Neural cell (in vitro differentiated cells): Measurements from ENCODE around the gene PABPN1L. TPM values are rescaled to one million over a fixed set of nuclear protein-coding genes. Genes with fewer than 3 reads are reported as not detected.

Source experiments
- H2AFZ ChIP-seq: fragments of 200-600, 300-800 bp; sonication (generic), shearing (Covaris generic); 2 replicates; pipeline ENCODE4 v1.6.0; 2014; ENCODE audit warnings: low read depth, mild to moderate bottlenecking, antibody characterized with exemption, low read length, moderate library complexity
- H3F3A ChIP-seq: fragments of 200-600 bp; shearing (Covaris generic); 2 replicates; pipeline ENCODE4 v1.6.1; 2016; ENCODE audit warnings: mild to moderate bottlenecking, moderate library complexity, mixed read lengths, antibody characterized with exemption, low read length; ENCODE audit not compliant: insufficient read depth, poor library complexity, severe bottlenecking
- H3K27ac ChIP-seq: fragments of 200-600, 300-800 bp; sonication (generic), shearing (Covaris generic); 2 replicates; pipeline ENCODE4 v1.5.1; 2014; ENCODE audit warnings: mild to moderate bottlenecking, low read length, moderate library complexity
- H3K27me3 ChIP-seq: fragments of 300-800, 200-600 bp; sonication (generic), shearing (Covaris generic); 2 replicates; pipeline ENCODE4 v1.6.0; 2014; ENCODE audit warnings: mild to moderate bottlenecking, low read depth, low read length, moderate library complexity; ENCODE audit not compliant: insufficient read depth
- H3K36me3 ChIP-seq: fragments of 300-800, 200-600 bp; sonication (generic), shearing (Covaris generic); 2 replicates; pipeline ENCODE4 v1.5.1; 2014; ENCODE audit warnings: mild to moderate bottlenecking, antibody characterized with exemption, low read length, moderate library complexity; ENCODE audit not compliant: insufficient read depth
- H3K4me2 ChIP-seq: fragments of 300-800, 200-600 bp; sonication (generic), shearing (Covaris generic); 2 replicates; pipeline ENCODE4 v1.6.0; 2014; ENCODE audit warnings: mild to moderate bottlenecking, low read length
- H3K4me3 ChIP-seq: fragments of 300-800, 200-600 bp; sonication (generic), shearing (Covaris generic); 2 replicates; pipeline ENCODE4 v1.5.1; 2014; ENCODE audit warnings: mild to moderate bottlenecking, low read length, moderate library complexity
- H3K79me2 ChIP-seq: fragments of 200-600 bp; shearing (Covaris generic); replicated peaks from 2 replicates; pipeline ENCODE4 v1.6.0; 2014; ENCODE audit warnings: mild to moderate bottlenecking, low read length, moderate library complexity; ENCODE audit not compliant: insufficient read depth
- H3K9ac ChIP-seq: fragments of 300-800, 200-600 bp; sonication (generic), shearing (Covaris generic); 2 replicates; pipeline ENCODE4 v1.6.1; 2016; ENCODE audit warnings: mild to moderate bottlenecking, low read length, mixed read lengths
- H3K9me2 ChIP-seq: fragments of 200-600 bp; shearing (Covaris generic); 2 replicates; pipeline ENCODE4 v1.6.1; 2016; ENCODE audit warnings: mild to moderate bottlenecking, low read length, mixed read lengths; ENCODE audit not compliant: insufficient read depth
- H3K9me3 ChIP-seq: fragments of 200-600, 300-800 bp; sonication (generic), shearing (Covaris generic); 2 replicates; pipeline ENCODE4 v1.6.1; 2016; ENCODE audit warnings: mild to moderate bottlenecking, mixed run types, low read length, moderate library complexity, mixed read lengths
- H4K20me1 ChIP-seq: fragments of 200-600 bp; shearing (Covaris generic); 2 replicates; pipeline ENCODE4 v1.6.1; 2016; ENCODE audit warnings: mild to moderate bottlenecking, mixed run types; ENCODE audit not compliant: insufficient read depth
- CTCF ChIP-seq: fragments of 450-650 bp; IDR thresholded peaks from 2 replicates; pipeline ENCODE4 v1.5.1; 2014; ENCODE audit warnings: antibody characterized with exemption, mild to moderate bottlenecking, moderate library complexity; ENCODE audit not compliant: poor library complexity, severe bottlenecking
- EP300 ChIP-seq: fragments of 450-650 bp; conservative IDR thresholded peaks from 2 replicates; pipeline ENCODE4 v1.6.1; 2014; ENCODE audit warnings: antibody characterized with exemption, mild to moderate bottlenecking, moderate library complexity; ENCODE audit not compliant: poor library complexity, severe bottlenecking
- EZH2 ChIP-seq: fragments of 200-600, 300-800 bp; shearing (Covaris generic), sonication (generic); IDR thresholded peaks from 2 replicates; pipeline ENCODE4 v1.6.1; 2014; ENCODE audit warnings: antibody characterized with exemption, low read length, borderline replicate concordance, mild to moderate bottlenecking; ENCODE audit not compliant: insufficient read depth, poor library complexity, severe bottlenecking
- MXI1 ChIP-seq: fragments of 450-650 bp; conservative IDR thresholded peaks from 2 replicates; pipeline ENCODE4 v1.6.1; 2014; ENCODE audit warnings: antibody characterized with exemption, mild to moderate bottlenecking; ENCODE audit not compliant: poor library complexity, severe bottlenecking
- POLR2AphosphoS5 ChIP-seq: IDR thresholded peaks from 2 replicates; pipeline ENCODE4 v1.6.1; 2012
- RAD21 ChIP-seq: fragments of 450-650 bp; conservative IDR thresholded peaks from 2 replicates; pipeline ENCODE4 v1.6.1; 2014; ENCODE audit warnings: antibody characterized with exemption, mild to moderate bottlenecking, moderate library complexity
- REST ChIP-seq: IDR thresholded peaks from 2 replicates; pipeline ENCODE4 v1.6.1; 2012; ENCODE audit warnings: borderline replicate concordance
- SMC3 ChIP-seq: fragments of 450-650 bp; conservative IDR thresholded peaks from 2 replicates; pipeline ENCODE4 v1.6.1; 2014; ENCODE audit warnings: antibody characterized with exemption, mild to moderate bottlenecking, moderate library complexity; ENCODE audit not compliant: poor library complexity
- TAF1 ChIP-seq: IDR thresholded peaks from 2 replicates; pipeline ENCODE4 v1.6.1; 2012; ENCODE audit warnings: low read depth
- polyA plus RNA-seq: library from polyadenylated mRNA; depleted of rRNA; stranded (reverse); fragments of >200 nt; gene quantifications from 2 replicates; pipeline ENCODE4 v1.2.3, GENCODE V29; 2014

The PABPN1L gene
- polyA plus RNA-seq, 1 donor from 2014 or later, result 0.20 TPM

- no peaks in the 10 kb centered on the region for H3K79me2 ChIP-seq
- no peaks in the 10 kb centered on the region for H3K36me3 ChIP-seq
- no peak overlapping the region for H3K9ac ChIP-seq
- no peaks in the 10 kb centered on the region for H3K27me3 ChIP-seq
- no peak overlapping the region for H3K4me3 ChIP-seq
- H3K27ac ChIP-seq, result no peak overlapping the region
- no peak for TF ChIP-seq RAD21
- no peak for TF ChIP-seq TAF1
- no peak for TF ChIP-seq REST
- no peak for TF ChIP-seq CTCF
- TF ChIP-seq SMC3, result no peak
- TF ChIP-seq EZH2, result no peak
- no peak for TF ChIP-seq EP300
- TF ChIP-seq MXI1, result no peak
- no peak for TF ChIP-seq POLR2AphosphoS5
- no peaks in the 10 kb centered on the region for H3K9me2 ChIP-seq
- no peak overlapping the region for H2AFZ ChIP-seq
- no peaks in the 10 kb centered on the region for H3F3A ChIP-seq
- H3K9me3 ChIP-seq, result no peaks in the 10 kb centered on the region
- H3K4me2 ChIP-seq, result no peak overlapping the region
- no peaks in the 10 kb centered on the region for H4K20me1 ChIP-seq
Measured at GRCh38 chr16:88905563-88905962, 39.1 kb upstream of the PABPN1L start.

GRCh38 chr16:88904676-88905365, 38.4 kb upstream of the PABPN1L start:
- H4K20me1 ChIP-seq, result no peaks in the 10 kb centered on the region
- H3K79me2 ChIP-seq, result no peaks in the 10 kb centered on the region
- no peaks in the 10 kb centered on the region for H3K9me2 ChIP-seq
- H3K9me3 ChIP-seq, result no peaks in the 10 kb centered on the region
- TF ChIP-seq POLR2AphosphoS5 (no peak), MXI1 (no peak), TAF1 (no peak), RAD21 (no peak), EP300 (no peak), EZH2 (no peak), CTCF (no peak), SMC3 (no peak), REST (no peak)
- H3K27me3 ChIP-seq, result no peaks in the 10 kb centered on the region
- H2AFZ ChIP-seq, result no peak overlapping the region
- H3K27ac ChIP-seq, result no peak overlapping the region
- H3K4me3 ChIP-seq, result no peak overlapping the region
- no peaks in the 10 kb centered on the region for H3K36me3 ChIP-seq
- no peak overlapping the region for H3K4me2 ChIP-seq
- no peaks in the 10 kb centered on the region for H3F3A ChIP-seq
- H3K9ac ChIP-seq, result no peak overlapping the region
